ENCODE results near the gene OSBPL8. TPM values are rescaled to one million over a fixed set of nuclear protein-coding genes. Genes with fewer than 3 reads are reported as not detected.

The OSBPL8 gene
- total and polyA plus RNA-seq, 3 experiments from 2014 or later, result 87.3 to 113 (median 90.7) TPM

DNA sequence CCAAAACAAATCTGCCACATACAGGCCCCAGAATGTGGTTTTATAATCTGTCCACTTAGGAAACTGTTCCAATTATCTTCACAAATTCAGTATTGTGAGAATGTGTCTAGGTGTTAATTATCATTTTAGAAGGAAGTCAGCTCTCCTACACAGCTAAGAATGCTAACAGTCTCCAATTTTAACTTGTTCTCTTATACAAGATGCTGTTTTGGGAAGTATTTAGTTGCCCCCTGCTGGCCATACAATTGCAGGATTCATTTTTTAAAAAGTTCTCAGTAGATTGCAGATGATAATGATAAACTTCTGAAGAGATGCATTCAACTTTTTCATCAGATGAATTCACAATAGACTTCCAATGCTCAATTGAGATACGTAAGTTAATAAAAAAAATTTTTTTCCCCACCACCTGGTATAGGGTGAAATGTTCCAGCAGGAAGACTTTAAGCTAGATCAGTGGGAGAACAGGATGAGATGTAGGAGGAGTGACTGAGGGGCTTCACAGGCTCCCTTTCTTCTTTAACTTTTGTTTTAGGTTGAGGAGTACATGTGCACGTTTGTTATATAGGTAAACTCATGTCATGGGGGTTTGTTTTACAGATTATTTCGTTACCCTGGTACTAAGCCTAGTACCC is 27.3 kb upstream of the OSBPL8 start:
- no peaks in the 10 kb centered on the region for H3K9me3 ChIP-seq (ENCODE audit: low read length)
- Mint-ChIP-seq H3K27ac (peak overlapping the region in 1 of 8 donors; percentile 30), H3K4me3 (no peak overlapping the region), H3K36me3 (no peaks in the 10 kb centered on the region), H3K9me3 (no peaks in the 10 kb centered on the region), H3K4me1 (peaks cover 1 to 5% (median 3%) of the 10 kb centered on the region in 3 donors), H3K27me3 (peaks cover 0 to 4% of the 10 kb centered on the region in 2 donors)
- peak in 2 of 5 donors; percentile 42 to 57 for DNase-seq
- no peaks in the 10 kb centered on the region for H3K36me3 ChIP-seq (ENCODE audit: insufficient read depth, low read length)
- H3K4me3 ChIP-seq (ENCODE audit: low read length), result no peak overlapping the region
- ChIA-PET CTCF (interaction anchor here (0.7 to 1.9 kb wide), 20 partner anchors 12 to 1059 kb away, joined by 3 to 9 read pairs (median 3); partner anchors contain the start of genes BBS10 and OSBPL8), POLR2A (no interaction called here)
- H3K4me1 ChIP-seq (ENCODE audit: insufficient read depth, low read length), result no peaks in the 10 kb centered on the region
- no peak overlapping the region for H3K27ac ChIP-seq (ENCODE audit: low read depth, low read length)
- H3K27me3 ChIP-seq (ENCODE audit: insufficient read depth, low read length, poor library complexity, severe bottlenecking), result no peaks in the 10 kb centered on the region

DNA sequence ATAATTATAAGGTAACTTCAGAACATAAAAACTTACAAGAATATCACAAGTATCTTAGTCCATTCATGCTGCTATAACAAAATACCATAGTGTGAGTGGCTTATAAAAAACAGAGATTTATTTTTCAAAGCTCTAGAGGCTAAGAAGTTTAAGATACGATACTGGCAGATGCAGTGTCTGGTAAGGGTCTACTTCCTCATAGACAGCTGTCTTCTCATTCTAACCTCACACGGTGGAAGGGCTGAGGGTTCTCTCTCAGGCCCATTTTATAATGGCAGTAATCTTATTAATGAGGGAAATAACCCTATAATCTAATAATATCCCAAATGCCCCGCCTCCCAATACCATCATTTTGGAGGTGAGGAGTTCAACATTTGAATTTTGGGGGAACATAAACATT is 23.7 kb upstream of the OSBPL8 start:
- Mint-ChIP-seq H3K36me3 (no peaks in the 10 kb centered on the region), H3K4me1 (peaks cover 1 to 5% (median 3%) of the 10 kb centered on the region in 3 donors), H3K4me3 (no peak overlapping the region), H3K9me3 (no peaks in the 10 kb centered on the region), H3K27me3 (peaks cover 0 to 3% of the 10 kb centered on the region in 2 donors), H3K27ac (no peak overlapping the region)
- Histone ChIP-seq H3K27ac (ENCODE audit: low read depth, low read length) (no peak overlapping the region), H3K9me3 (ENCODE audit: low read length) (no peaks in the 10 kb centered on the region), H3K4me3 (ENCODE audit: low read length) (no peak overlapping the region), H3K36me3 (ENCODE audit: insufficient read depth, low read length) (no peaks in the 10 kb centered on the region), H3K27me3 (ENCODE audit: insufficient read depth, low read length, poor library complexity, severe bottlenecking) (no peaks in the 10 kb centered on the region), H3K4me1 (ENCODE audit: insufficient read depth, low read length) (no peaks in the 10 kb centered on the region)
- ChIA-PET CTCF (no interaction called here), POLR2A (no interaction called here)
- DNase-seq, result no peak

GRCh38 chr12:76573840-76574373 is 14.3 kb upstream of the OSBPL8 start:
- CTCF ChIA-PET, result no interaction called here
- Mint-ChIP-seq H3K36me3 (peaks cover 0 to 14% (median 0%) of the 10 kb centered on the region in 3 donors), H3K9me3 (peaks cover 0 to 7% (median 5%) of the 10 kb centered on the region in 5 donors), H3K4me1 (peaks cover 5 to 10% (median 8%) of the 10 kb centered on the region in 3 donors), H3K4me3 (no peak overlapping the region), H3K27me3 (peaks cover 0 to 4% of the 10 kb centered on the region in 2 donors), H3K27ac (no peak overlapping the region)
- no peak overlapping the region for H3K4me3 ChIP-seq (ENCODE audit: low read length)
- H3K36me3 ChIP-seq (ENCODE audit: insufficient read depth, low read length), result no peaks in the 10 kb centered on the region
- no peaks in the 10 kb centered on the region for H3K27me3 ChIP-seq (ENCODE audit: insufficient read depth, low read length, poor library complexity, severe bottlenecking)
- H3K4me1 ChIP-seq (ENCODE audit: insufficient read depth, low read length), result peaks cover 9% of the 10 kb centered on the region
- POLR2A ChIA-PET, result no interaction called here
- DNase-seq, result no peak
- H3K27ac ChIP-seq (ENCODE audit: low read depth, low read length), result no peak overlapping the region
- no peaks in the 10 kb centered on the region for H3K9me3 ChIP-seq (ENCODE audit: low read length)

DNA sequence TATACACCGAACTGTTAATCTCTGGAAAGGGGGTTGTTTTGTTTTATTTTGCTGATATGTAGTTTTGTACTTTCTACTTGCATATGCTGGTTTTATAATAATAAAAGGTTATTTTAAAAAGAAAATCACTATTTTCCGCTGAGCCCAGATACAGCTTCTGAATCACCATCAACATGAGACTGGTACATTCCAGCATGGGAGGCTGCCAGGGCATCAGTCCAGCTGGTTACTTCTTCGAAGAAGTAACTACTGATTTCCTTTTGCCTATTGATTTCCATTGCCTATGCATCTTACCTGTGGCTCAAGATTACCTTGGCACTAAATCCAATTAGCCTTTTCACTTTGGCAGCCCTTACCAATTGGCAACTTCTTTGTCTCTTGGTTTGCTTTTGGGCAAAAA is 11.7 kb upstream of the OSBPL8 start:
- CTCF ChIA-PET, result interaction anchor here (0.7 to 0.8 kb wide), 2 partner anchors 13 to 15 kb away, joined by 3 read pairs; no protein-coding TSS in a partner anchor
- Histone ChIP-seq H3K9me3 (ENCODE audit: low read length) (no peaks in the 10 kb centered on the region), H3K4me3 (ENCODE audit: low read length) (no peak overlapping the region), H3K4me1 (ENCODE audit: insufficient read depth, low read length) (peaks cover 9% of the 10 kb centered on the region), H3K27me3 (ENCODE audit: insufficient read depth, low read length, poor library complexity, severe bottlenecking) (no peaks in the 10 kb centered on the region), H3K36me3 (ENCODE audit: insufficient read depth, low read length) (no peaks in the 10 kb centered on the region), H3K27ac (ENCODE audit: low read depth, low read length) (no peak overlapping the region)
- Mint-ChIP-seq H3K27ac (no peak overlapping the region), H3K4me3 (no peak overlapping the region), H3K27me3 (peaks cover 0 to 7% of the 10 kb centered on the region in 2 donors), H3K9me3 (peaks cover 0 to 7% (median 5%) of the 10 kb centered on the region in 5 donors), H3K4me1 (peaks cover 5 to 10% (median 8%) of the 10 kb centered on the region in 3 donors), H3K36me3 (peaks cover 0 to 14% (median 0%) of the 10 kb centered on the region in 3 donors)
- DNase-seq, result no peak
- POLR2A ChIA-PET, result no interaction called here

GRCh38 chr12:76569685-76570604 is 10.4 kb upstream of the OSBPL8 start:
- ChIA-PET CTCF (no interaction called here), POLR2A (no interaction called here)
- Histone ChIP-seq H3K4me1 (ENCODE audit: insufficient read depth, low read length) (peaks cover 9% of the 10 kb centered on the region), H3K9me3 (ENCODE audit: low read length) (no peaks in the 10 kb centered on the region), H3K27ac (ENCODE audit: low read depth, low read length) (no peak overlapping the region), H3K36me3 (ENCODE audit: insufficient read depth, low read length) (no peaks in the 10 kb centered on the region), H3K4me3 (ENCODE audit: low read length) (no peak overlapping the region), H3K27me3 (ENCODE audit: insufficient read depth, low read length, poor library complexity, severe bottlenecking) (no peaks in the 10 kb centered on the region)
- peak overlapping the region in 1 of 7 donors; percentile 3 for H3K4me3 Mint-ChIP-seq
- peaks cover 0 to 5% of the 10 kb centered on the region in 2 donors for H3K27me3 Mint-ChIP-seq
- H3K4me1 Mint-ChIP-seq, result peaks cover 5 to 10% (median 8%) of the 10 kb centered on the region in 3 donors
- peak in 2 of 5 donors; percentile 15 to 32 for DNase-seq
- H3K9me3 Mint-ChIP-seq, result peaks cover 0 to 7% (median 5%) of the 10 kb centered on the region in 5 donors
- peak overlapping the region in 6 of 8 donors; percentile 7 to 83 (median 30) for H3K27ac Mint-ChIP-seq
- peaks cover 0 to 14% (median 0%) of the 10 kb centered on the region in 3 donors for H3K36me3 Mint-ChIP-seq

DNA sequence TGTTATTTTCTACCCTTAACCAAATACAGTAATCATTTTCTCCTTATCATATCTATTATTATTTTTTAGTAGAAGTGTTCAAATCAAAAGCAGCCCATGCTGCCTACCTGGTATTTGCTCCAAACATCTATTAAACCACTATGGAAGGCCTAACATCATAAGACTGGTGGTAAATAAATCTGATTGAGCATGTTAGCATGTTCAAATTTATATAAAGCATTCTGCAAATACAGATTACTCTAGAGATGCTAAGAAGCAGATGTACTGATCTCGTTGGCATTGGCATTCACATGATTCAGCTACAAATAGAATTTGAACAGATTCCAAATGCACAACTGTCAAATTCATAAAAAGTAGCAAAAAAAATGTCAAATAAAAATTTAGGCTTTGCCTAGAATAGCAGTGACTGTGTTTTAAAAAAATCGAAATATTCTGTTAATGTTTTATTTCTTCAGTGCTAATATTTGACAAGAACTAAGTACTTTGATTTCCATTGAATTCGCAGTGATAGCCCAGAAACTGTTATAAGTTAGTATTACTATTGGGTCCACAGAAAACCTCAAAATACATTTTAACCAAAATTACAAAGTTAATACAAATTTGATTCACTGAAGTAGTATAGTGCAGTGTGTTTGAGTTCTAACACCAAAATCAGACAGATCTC is 9.4 kb upstream of the OSBPL8 start:
- no peak overlapping the region for H3K4me3 ChIP-seq (ENCODE audit: low read length)
- no peaks in the 10 kb centered on the region for H3K36me3 ChIP-seq (ENCODE audit: insufficient read depth, low read length)
- H3K4me1 ChIP-seq (ENCODE audit: insufficient read depth, low read length), result peaks cover 9% of the 10 kb centered on the region
- H3K27ac ChIP-seq (ENCODE audit: low read depth, low read length), result no peak overlapping the region
- no peak for DNase-seq
- ChIA-PET CTCF (no interaction called here), POLR2A (no interaction called here)
- Mint-ChIP-seq H3K9me3 (peaks cover 0 to 1% (median 0%) of the 10 kb centered on the region in 5 donors), H3K36me3 (peaks cover 0 to 7% (median 0%) of the 10 kb centered on the region in 3 donors), H3K27me3 (peaks cover 0 to 5% of the 10 kb centered on the region in 2 donors), H3K4me3 (no peak overlapping the region), H3K27ac (no peak overlapping the region), H3K4me1 (peaks cover 5 to 10% (median 8%) of the 10 kb centered on the region in 3 donors)
- no peaks in the 10 kb centered on the region for H3K9me3 ChIP-seq (ENCODE audit: low read length)
- no peaks in the 10 kb centered on the region for H3K27me3 ChIP-seq (ENCODE audit: insufficient read depth, low read length, poor library complexity, severe bottlenecking)

- ChIA-PET POLR2A (no interaction called here), CTCF (no interaction called here)
- no peak overlapping the region for H3K4me3 ChIP-seq (ENCODE audit: low read length)
- Mint-ChIP-seq H3K4me3 (no peak overlapping the region), H3K9me3 (no peaks in the 10 kb centered on the region), H3K27me3 (peaks cover 0 to 5% of the 10 kb centered on the region in 2 donors), H3K36me3 (peaks cover 0 to 2% (median 0%) of the 10 kb centered on the region in 3 donors), H3K4me1 (peaks cover 5 to 10% (median 8%) of the 10 kb centered on the region in 3 donors), H3K27ac (no peak overlapping the region)
- no peak overlapping the region for H3K27ac ChIP-seq (ENCODE audit: low read depth, low read length)
- H3K9me3 ChIP-seq (ENCODE audit: low read length), result no peaks in the 10 kb centered on the region
- H3K4me1 ChIP-seq (ENCODE audit: insufficient read depth, low read length), result peaks cover 9% of the 10 kb centered on the region
- H3K36me3 ChIP-seq (ENCODE audit: insufficient read depth, low read length), result no peaks in the 10 kb centered on the region
- H3K27me3 ChIP-seq (ENCODE audit: insufficient read depth, low read length, poor library complexity, severe bottlenecking), result no peaks in the 10 kb centered on the region
- DNase-seq, result no peak
Observed at GRCh38 chr12:76568130-76568529, 8.6 kb upstream of the OSBPL8 start.
